ENCODE data around the gene MAPK1.
A peak's percentile ranks its signal among the peaks of the same experiment; 100 is the strongest.

DNA sequence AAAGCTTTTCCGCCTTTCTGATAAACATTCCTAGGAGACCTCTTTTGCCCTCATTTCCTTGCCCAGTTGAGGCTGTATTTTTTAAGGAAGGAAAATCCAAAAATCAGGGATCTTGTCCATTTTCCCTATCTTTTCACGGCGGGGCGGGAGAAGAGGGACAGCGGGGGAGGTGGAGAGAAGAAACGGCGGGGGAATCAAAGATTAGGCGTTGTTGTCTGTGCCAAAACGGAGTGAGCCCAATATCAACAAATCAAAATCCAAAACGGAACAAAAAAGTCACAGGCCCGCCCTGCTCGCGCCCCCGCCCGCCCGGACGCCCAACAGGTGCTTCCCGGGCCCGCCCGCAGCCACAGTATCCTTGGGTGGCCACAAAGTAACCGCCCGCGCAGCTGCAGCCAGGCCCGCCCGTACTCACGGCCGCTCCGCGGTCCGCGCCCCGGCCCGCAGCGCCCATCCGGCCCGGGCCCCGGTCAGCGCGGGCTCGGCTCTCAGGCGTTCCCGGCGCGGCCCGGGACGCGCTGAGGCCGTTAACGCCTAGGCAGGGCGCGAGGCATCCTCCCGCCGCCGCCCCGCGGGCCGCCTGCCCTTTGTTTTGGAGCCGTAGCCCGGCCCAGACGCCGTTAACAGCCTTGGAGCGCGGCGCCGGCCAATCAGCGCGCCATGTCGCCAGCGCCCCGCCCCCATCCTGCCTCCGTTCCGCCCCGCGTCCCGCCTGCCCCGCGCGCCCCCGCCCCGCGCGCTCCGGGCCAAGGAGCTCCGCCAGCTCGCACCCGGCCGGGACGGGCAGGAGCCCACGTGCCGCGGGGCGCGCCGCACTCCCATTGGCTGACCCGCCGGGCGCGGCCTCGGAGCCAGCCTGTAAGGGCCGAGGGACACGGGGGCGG lies 132.0 kb downstream of the MAPK1 start, which contains the start of gene YPEL1:
- TF ChIP-seq POLR2A (IDR thresholded peaks at IDR 0.05), result peak in 3 of 4 donors; percentile 94 to 98 (median 97)
- TF ChIP-seq CTCF (IDR thresholded peaks at IDR 0.05), result peak in 2 of 6 experiments; percentile 4 to 16

Measured in esophagus squamous epithelium (tissue), 4 donors.